HG02943 (cell line): ENCODE measurements around the gene KRTAP10-12.

Source experiments
- ATAC-seq: cut with Tn5 transposase; IDR thresholded peaks from one replicate; pipeline ENCODE4 v1.9.1; 2021; ENCODE audit warnings: mild to moderate bottlenecking, low read depth, moderate library complexity; ENCODE audit not compliant: unreplicated experiment

The KRTAP10-12 gene

GRCh38 chr21:44710294-44710665 lies 13.3 kb downstream of the KRTAP10-12 start:
- ATAC-seq, result no peak

- ATAC-seq, result no peak
These were observed 13.9 kb downstream of the KRTAP10-12 start for GRCh38 chr21:44710756-44711326.

- ATAC-seq, result no peak
These were observed 14.6 kb downstream of the KRTAP10-12 start, which contains the start of gene TSPEAR for GRCh38 chr21:44711327-44712202. Gene TSPEAR, minus strand, starts transcription at chr21:44711572. Its CDS starts 58 bp downstream, at chr21:44711514.

GRCh38 chr21:44712203-44713028 lies 15.4 kb downstream of the KRTAP10-12 start:
- no peak for ATAC-seq

- no peak for ATAC-seq
These were observed 16.2 kb downstream of the KRTAP10-12 start for GRCh38 chr21:44713130-44713529.

- no peak for ATAC-seq
These were observed 16.9 kb downstream of the KRTAP10-12 start for GRCh38 chr21:44713846-44714245.

GRCh38 chr21:44714905-44715304 lies 17.9 kb downstream of the KRTAP10-12 start:
- no peak for ATAC-seq

- ATAC-seq, result no peak
These were observed 20.0 kb downstream of the KRTAP10-12 start for GRCh38 chr21:44716984-44717383.

GRCh38 chr21:44718093-44718492 lies 21.1 kb downstream of the KRTAP10-12 start:
- ATAC-seq, result no peak

GRCh38 chr21:44718571-44718970 lies 21.6 kb downstream of the KRTAP10-12 start:
- no peak for ATAC-seq

- ATAC-seq, result no peak
These were observed 23.2 kb downstream of the KRTAP10-12 start for GRCh38 chr21:44720170-44720569.

- no peak for ATAC-seq
These were observed 25.8 kb downstream of the KRTAP10-12 start for GRCh38 chr21:44722731-44723130.

GRCh38 chr21:44723177-44724131 lies 26.5 kb downstream of the KRTAP10-12 start:
- no peak for ATAC-seq

GRCh38 chr21:44724196-44724595 lies 27.2 kb downstream of the KRTAP10-12 start:
- ATAC-seq, result no peak

GRCh38 chr21:44724926-44725325 lies 28.0 kb downstream of the KRTAP10-12 start:
- ATAC-seq, result no peak

- no peak for ATAC-seq
These were observed 29.9 kb downstream of the KRTAP10-12 start for GRCh38 chr21:44726826-44727225.

- ATAC-seq, result no peak
These were observed 30.3 kb downstream of the KRTAP10-12 start for GRCh38 chr21:44727321-44727720.

GRCh38 chr21:44727757-44728156 lies 30.8 kb downstream of the KRTAP10-12 start:
- no peak for ATAC-seq

GRCh38 chr21:44728716-44729115 lies 31.7 kb downstream of the KRTAP10-12 start:
- no peak for ATAC-seq
